GM19025 (cell line): ENCODE measurements around the gene SLC6A1.

ENCODE experiments used
- ATAC-seq: cut with Tn5 transposase; IDR thresholded peaks from one replicate; pipeline ENCODE4 v1.9.1; 2021; ENCODE audit warnings: mild to moderate bottlenecking, low read depth, moderate library complexity; ENCODE audit not compliant: unreplicated experiment

The SLC6A1 gene

DNA sequence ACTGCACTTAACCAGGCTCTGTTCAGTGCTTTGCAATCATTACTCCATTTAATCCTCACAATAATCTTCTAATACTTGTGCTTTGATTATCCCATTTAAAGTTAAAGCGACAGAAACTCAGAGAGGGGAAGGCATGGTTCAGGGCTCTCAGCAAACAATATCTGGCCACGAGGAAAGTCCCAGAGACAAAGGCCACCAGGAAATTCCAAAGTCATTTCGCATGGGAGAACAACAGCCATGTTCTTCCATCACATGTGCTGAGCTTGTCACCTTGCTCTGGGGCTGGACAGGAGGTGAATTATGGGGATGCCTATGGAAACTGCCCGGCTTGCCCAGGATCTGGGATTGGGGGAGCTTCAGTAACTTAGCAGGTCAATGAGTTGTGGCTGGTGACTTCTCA is 95.5 kb downstream of the SLC6A1 start:
- ATAC-seq, result no peak

GRCh38 chr3:11088831-11089230 is 96.3 kb downstream of the SLC6A1 start:
- ATAC-seq, result no peak
